Kidney (tissue), 14 donors: ENCODE results near the gene SNRPD3. TPM values are rescaled to one million over a fixed set of nuclear protein-coding genes. Genes with fewer than 3 reads are reported as not detected.

Experiments used
- DNase-seq, 5 donors: peaks; one replicate each; pipeline ENCODE4 v3.0.0-alpha.2; 2013 to 2020
- FAIRE-seq: peaks from 2 replicates; lab custom pipeline; 2012; peaks lifted over from hg19 to GRCh38; lab: Jason Lieb, UNC
- H3K27ac ChIP-seq, 2 donors: one replicate each; pipeline ENCODE4 v1.7.0; 2013; ENCODE audit warnings: low read depth in 2 of 2, low read length in 2 of 2, inconsistent platforms in 1 of 2
- H3K27me3 ChIP-seq: one replicate; pipeline ENCODE4 v1.7.1; 2013; ENCODE audit warnings: low read length, inconsistent platforms; ENCODE audit not compliant: control insufficient read depth, insufficient read depth
- H3K36me3 ChIP-seq, 3 donors: one replicate each; pipeline versions ENCODE4 v1.7.0 to v1.7.1; 2013; ENCODE audit warnings: low read length in 3 of 3, control low read depth in 1 of 3, inconsistent platforms in 1 of 3; ENCODE audit not compliant: insufficient read depth in 3 of 3, control insufficient read depth in 2 of 3
- H3K4me1 ChIP-seq, 3 donors: one replicate each; pipeline versions ENCODE4 v1.7.0 to v1.7.1; 2013; ENCODE audit warnings: low read length in 3 of 3, inconsistent platforms in 1 of 3, low read depth in 1 of 3; ENCODE audit not compliant: control insufficient read depth in 2 of 3, insufficient read depth in 2 of 3
- H3K4me3 ChIP-seq, 3 donors: one replicate each; pipeline versions ENCODE4 v1.7.0 to v1.8.1; 2013; ENCODE audit warnings: low read length in 3 of 3, control low read depth in 1 of 3, inconsistent platforms in 1 of 3
- H3K9ac ChIP-seq, 3 donors: one replicate each; pipeline versions ENCODE4 v1.7.0 to v1.7.1; 2013; ENCODE audit warnings: low read length in 3 of 3, control low read depth in 1 of 3, inconsistent platforms in 1 of 3
- H3K9me3 ChIP-seq, 3 donors: one replicate each; pipeline versions ENCODE4 v1.7.0 to v1.7.1; 2013; ENCODE audit warnings: low read length in 3 of 3, control low read depth in 1 of 3, inconsistent platforms in 1 of 3; ENCODE audit not compliant: control insufficient read depth in 2 of 3, insufficient read depth in 1 of 3
- intact Hi-C: fragments of 100-400 bp; cut with DNase I; formaldehyde crosslinking; loops from one replicate; pipeline ENCODE4 v1.11.1; 2022
- polyA plus RNA-seq: library from polyadenylated mRNA; stranded (reverse); fragments of 350-450 nt; fragmentation: Illumina TruSeq; extraction: RNeasy Lipid Tissue Mini Kit (QIAGEN cat#74804); gene quantifications from one replicate; pipeline ENCODE4 v1.2.3, GENCODE V29; 2014; ENCODE audit warnings: low read depth, low replicate concordance; ENCODE audit not compliant: insufficient read depth
- total RNA-seq: library from RNA; stranded (reverse); fragmentation: NEBNext Ultra II Directional; extraction: Animal tissue kit (Norgen Biotek cat#: 25700); gene quantifications from one replicate; pipeline ENCODE4 v1.2.1, GENCODE V29; 2021
- TF ChIP-seq, protein P1 (sequence below): IDR thresholded peaks from 3 replicates; pipeline ENCODE4 v1.5.1; 2012; ENCODE audit warnings: mild to moderate bottlenecking, moderate library complexity, borderline replicate concordance; ENCODE audit not compliant: insufficient read depth; ENCODE audit errors: extremely low read depth
- donor health status: control.
- donor health status: control.
- donor health status: control.
- donor health status: control.
- donor health status: control.
- donor health status: DM: yes; HTN: yes; CAD: no.
- donor health status: Normal renal cell carcinoma (clear cell type).

Gene SNRPD3
- total and polyA plus RNA-seq, 2 donors from 2014 or later: 73.7 to 136 TPM

DNA sequence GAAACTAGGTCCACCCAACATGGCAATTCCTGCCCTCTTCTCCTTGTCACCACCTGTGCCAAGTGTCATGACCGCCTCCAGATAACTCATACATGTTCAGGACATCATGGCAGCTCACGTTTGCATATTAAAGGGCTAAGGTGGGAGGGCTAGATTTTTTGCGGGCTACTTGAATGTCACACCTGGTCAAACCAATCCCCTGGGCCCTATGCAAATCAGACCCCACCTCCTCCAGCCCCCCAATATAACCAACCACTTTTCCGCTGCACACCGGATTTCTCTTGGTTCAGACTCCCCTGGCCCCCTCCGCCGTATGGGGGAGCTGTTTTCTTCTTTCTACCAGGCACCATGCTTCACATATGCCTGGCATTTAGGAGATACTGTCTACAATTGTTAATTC, 48.1 kb upstream of the SNRPD3 start:
- TF ChIP-seq, protein P1, sequence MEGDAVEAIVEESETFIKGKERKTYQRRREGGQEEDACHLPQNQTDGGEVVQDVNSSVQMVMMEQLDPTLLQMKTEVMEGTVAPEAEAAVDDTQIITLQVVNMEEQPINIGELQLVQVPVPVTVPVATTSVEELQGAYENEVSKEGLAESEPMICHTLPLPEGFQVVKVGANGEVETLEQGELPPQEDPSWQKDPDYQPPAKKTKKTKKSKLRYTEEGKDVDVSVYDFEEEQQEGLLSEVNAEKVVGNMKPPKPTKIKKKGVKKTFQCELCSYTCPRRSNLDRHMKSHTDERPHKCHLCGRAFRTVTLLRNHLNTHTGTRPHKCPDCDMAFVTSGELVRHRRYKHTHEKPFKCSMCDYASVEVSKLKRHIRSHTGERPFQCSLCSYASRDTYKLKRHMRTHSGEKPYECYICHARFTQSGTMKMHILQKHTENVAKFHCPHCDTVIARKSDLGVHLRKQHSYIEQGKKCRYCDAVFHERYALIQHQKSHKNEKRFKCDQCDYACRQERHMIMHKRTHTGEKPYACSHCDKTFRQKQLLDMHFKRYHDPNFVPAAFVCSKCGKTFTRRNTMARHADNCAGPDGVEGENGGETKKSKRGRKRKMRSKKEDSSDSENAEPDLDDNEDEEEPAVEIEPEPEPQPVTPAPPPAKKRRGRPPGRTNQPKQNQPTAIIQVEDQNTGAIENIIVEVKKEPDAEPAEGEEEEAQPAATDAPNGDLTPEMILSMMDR: no peak
- intact Hi-C loops: loop anchor here (10.0 kb wide), 1 partner anchor 83 kb away; the partner anchor contains the start of gene ADORA2A
- Histone ChIP-seq H3K27ac (peak overlapping the region in 1 of 2 donors; percentile 33), H3K4me1 (peaks cover 0 to 28% (median 9%) of the 10 kb centered on the region in 3 donors), H3K4me3 (no peak overlapping the region), H3K36me3 (peaks cover 0 to 5% (median 0%) of the 10 kb centered on the region in 3 donors), H3K9me3 (no peaks in the 10 kb centered on the region), H3K27me3 (no peaks in the 10 kb centered on the region), H3K9ac (no peak overlapping the region)
- DNase-seq: peak in 2 of 5 donors; percentile 18 to 35
- FAIRE-seq: no peak

DNA sequence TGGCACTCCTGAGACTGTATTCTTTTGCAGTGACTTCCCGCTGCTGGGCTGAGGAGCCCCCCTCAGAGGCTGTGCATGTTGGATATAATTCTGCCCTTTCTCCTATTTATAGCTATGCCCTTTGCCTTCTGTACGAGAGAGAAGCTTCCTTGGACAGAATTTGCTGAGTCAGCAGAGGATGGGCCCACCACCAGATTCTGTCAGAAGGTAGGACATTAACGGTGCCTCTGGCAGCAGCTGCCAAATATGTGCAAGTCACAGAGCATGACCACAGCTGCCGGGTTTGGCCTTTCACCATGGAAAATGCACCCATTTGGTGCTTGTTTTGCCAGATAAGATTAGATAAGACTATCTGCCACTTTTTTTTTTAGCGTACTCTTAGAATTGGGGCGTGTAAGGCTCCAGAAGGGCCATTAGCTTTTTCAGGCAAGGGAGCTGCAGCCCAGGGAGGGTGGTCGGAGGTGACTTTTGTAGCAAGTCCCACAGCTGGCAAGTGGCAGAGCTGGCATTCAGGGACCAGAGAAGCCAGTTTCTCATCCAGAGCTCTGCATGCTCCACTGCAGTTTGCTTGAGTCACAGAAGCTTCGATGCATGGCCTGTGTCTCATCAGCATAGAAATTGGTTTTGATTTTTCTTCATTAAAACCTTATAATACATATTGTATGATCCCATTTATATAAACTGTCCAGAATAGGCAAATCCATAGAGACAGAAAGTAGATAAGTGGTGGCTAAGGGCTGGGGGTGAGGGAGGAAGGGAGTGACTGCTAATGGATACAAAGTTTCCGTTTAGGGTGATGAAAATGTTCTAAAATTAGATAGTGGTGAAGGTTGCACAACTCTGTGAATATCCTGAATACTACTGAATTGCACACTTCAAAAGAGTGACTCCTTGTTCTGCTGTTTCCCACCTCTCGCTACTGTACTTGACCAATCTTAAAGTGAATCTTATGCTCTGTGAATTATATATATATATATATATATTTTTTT, 44.9 kb upstream of the SNRPD3 start:
- intact Hi-C loops: no loop called here
- FAIRE-seq (no peak), DNase-seq (peak in 3 of 5 donors; percentile 45 to 64 (median 45))
- Histone ChIP-seq H3K4me3 (no peak overlapping the region), H3K9ac (no peak overlapping the region), H3K36me3 (peaks cover 0 to 18% (median 2%) of the 10 kb centered on the region in 3 donors), H3K27ac (peak overlapping the region in 1 of 2 donors; percentile 38), H3K4me1 (peaks cover 0 to 28% (median 14%) of the 10 kb centered on the region in 3 donors), H3K9me3 (no peaks in the 10 kb centered on the region), H3K27me3 (no peaks in the 10 kb centered on the region)
- TF ChIP-seq, protein P1: no peak

DNA sequence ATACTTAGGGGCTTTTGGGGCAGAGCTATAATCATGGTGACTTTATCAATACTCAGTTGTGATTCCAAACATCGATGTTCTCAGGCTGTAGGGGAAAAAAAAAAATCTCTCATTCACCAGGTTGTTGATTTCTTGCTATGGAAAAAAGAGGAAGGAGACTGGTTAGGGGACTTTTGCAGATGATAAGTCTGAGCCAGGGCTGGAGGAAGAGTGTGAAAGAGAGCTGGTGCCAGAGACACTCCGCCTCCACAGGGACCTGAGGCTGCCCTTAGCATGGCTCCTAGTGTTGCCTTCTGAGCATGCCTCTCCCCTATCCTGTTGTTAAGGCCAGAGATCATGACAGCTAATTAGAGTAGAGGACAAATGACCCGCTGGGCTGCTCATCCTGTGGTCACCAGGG, 43.8 kb upstream of the SNRPD3 start:
- FAIRE-seq (no peak), DNase-seq (peak in 1 of 5 donors; percentile 32)
- H3K9ac ChIP-seq: no peak overlapping the region
- peaks cover 0 to 20% (median 2%) of the 10 kb centered on the region in 3 donors for H3K36me3 ChIP-seq
- H3K4me3 ChIP-seq: no peak overlapping the region
- no peak overlapping the region for H3K27ac ChIP-seq
- H3K27me3 ChIP-seq: no peaks in the 10 kb centered on the region
- intact Hi-C loops: no loop called here
- TF ChIP-seq, protein P1: no peak
- no peaks in the 10 kb centered on the region for H3K9me3 ChIP-seq
- H3K4me1 ChIP-seq: peaks cover 0 to 20% (median 16%) of the 10 kb centered on the region in 3 donors
